Measurements from ENCODE around the gene MAP3K4. TPM values are rescaled to one million over a fixed set of nuclear protein-coding genes. Genes with fewer than 3 reads are reported as not detected.

MAP3K4 gene
- total RNA-seq, 1 donor from 2014 or later, result 26.5 TPM

- DNase-seq, result no peak
These were observed 52.8 kb downstream of the MAP3K4 start for GRCh38 chr6:161044335-161044734.

GRCh38 chr6:161048641-161049040 lies 57.1 kb downstream of the MAP3K4 start:
- DNase-seq, result no peak

- DNase-seq, result no peak
These were observed 58.7 kb downstream of the MAP3K4 start for GRCh38 chr6:161050134-161050765.

GRCh38 chr6:161053103-161053502 lies 61.5 kb downstream of the MAP3K4 start:
- no peak for DNase-seq

DNA sequence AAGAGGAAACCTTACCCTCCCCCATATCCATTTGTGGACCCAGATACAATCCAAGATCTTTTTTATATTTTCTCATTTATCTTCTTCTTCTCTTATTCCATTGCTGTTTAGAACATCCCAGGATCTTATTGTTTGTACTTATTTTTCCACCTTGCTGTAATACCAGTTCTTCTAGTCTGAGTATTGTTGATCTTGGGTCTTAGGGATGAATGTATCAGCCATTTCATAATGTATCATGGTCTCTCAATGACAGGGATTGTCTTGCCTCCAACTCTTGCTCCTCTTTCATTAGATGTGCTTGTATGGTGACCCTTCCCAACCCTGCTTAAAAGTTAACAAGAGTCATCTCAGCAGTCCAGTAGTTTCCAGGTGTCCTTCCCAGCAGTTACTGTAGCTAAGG lies 63.3 kb downstream of the MAP3K4 start:
- no peak for DNase-seq

DNA sequence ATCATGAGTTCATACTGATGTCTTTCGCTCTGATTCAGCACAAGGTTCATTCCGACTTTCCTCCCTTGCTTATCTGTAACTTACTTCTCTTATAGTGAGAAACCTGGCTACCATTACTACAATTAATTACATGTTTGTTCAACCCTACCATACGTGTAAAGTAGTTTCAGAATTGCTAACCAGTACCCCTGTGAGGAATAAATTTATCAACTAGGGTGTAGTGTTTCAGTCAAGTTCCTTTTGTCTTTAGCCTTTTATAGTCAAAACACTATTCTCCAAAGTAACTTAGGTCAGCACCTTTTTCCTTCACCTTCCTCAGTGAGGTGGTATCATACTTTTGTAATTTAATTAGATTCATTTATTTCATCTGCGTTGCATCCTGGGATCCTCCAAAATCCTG lies 64.9 kb downstream of the MAP3K4 start:
- DNase-seq, result no peak

DNA sequence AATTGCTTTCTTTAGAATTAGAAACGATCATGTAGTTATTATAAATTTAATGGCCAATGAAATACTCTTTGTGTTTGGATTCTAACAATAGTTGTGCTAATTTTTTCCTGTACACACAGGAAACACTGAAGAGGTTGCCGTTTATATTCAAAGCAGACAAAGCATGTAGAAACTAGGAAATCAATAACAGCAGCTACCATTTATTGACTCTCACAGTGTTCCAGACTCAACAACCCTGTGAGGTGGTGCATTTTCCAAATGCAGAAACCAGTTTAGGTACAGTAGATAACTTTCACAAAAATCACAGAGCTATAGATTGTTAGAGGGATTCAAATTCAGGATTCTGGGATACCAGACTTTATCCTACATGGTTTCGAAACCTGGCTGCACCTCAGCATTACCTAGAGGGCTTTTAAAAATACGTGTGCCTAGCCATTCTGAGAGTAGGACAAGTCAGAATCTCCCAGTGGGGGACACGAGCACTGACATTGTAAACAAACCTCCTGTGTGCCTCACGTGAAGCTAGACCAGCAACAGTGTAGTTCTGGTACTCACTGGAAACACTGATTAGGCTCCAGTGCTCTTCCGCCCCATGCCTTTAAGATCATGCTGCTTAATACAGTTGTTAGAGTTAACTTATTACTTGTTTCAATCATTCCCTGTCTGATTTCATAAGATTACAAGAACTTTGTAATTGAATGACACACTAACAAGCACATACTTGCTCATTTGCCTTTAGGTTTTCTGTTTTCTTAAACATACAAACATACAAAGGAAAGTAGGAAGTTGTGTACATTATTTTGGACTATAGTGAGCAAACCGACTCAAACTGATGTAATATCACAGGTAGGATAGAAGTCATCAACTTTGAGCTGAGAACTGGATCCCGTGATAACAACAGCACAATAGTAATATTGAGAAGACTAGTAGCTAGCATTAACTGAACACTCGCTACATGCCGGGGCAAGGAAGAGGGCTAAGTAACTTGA lies 65.8 kb downstream of the MAP3K4 start:
- DNase-seq, result peak; percentile 19

- DNase-seq, result no peak
These were observed 67.2 kb downstream of the MAP3K4 start for GRCh38 chr6:161058741-161059140.

DNA sequence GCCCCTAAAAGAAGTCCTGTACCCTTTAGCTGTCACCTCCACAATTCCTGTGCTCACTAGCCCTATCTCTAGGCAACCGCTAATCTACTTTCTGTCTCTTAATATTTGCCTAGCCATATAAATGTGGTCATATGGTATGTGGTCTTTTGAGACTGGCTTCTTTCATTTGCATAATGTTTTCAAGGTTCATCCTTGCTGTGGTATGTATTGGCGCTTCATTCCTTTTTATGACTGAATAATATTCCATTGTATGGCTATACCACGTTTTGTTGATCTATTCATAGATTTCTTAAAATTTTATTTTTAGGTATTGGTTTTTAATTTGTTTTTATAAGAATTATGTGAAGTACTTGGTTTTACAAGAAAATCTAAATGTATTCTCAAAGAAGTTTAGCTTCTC lies 70.0 kb downstream of the MAP3K4 start:
- no peak for DNase-seq

GRCh38 chr6:161064915-161065314 lies 73.3 kb downstream of the MAP3K4 start:
- DNase-seq, result no peak

DNA sequence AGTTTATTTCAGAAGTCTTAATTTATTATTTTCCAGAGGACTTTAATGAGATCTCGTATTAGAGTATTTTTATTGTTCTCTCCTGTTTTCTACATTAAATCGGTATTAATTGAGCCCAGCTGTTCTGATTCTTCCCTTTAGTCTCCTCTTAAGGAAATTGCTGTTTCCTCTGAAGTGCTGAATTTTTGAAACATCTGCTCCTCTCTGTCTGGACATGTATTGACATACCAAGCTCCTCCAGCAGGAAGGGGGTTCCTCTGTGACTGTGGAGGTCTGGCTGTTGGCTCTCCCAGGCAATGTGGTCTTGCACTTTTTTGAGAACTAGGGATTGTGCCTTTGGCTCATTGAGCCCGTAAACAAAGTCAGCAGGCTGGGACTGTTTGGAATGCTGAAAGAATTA lies 74.9 kb downstream of the MAP3K4 start:
- peak; percentile 32 for DNase-seq

- DNase-seq, result peak; percentile 39
These were observed 76.2 kb downstream of the MAP3K4 start for GRCh38 chr6:161067749-161068148.

GRCh38 chr6:161068321-161068741 lies 76.8 kb downstream of the MAP3K4 start:
- DNase-seq, result no peak

DNA sequence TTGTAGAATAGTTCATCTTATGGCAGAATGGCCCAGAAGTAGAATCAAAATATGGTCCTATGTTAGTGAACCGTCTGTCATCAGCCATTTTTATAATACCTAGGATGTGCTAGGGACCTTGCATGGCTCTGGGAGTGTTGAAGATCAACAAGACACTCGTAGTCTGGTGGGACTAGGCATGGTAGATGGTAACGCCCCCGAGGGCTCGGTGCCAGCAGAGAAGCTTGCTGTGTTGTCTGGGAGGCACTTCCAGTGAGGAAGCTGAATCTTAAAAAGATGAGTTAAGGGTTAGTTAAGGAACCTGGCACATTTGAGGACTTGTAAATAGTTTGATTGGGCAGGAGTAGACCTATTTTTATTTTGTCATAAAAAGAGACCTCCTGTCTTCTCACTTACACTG lies 82.4 kb downstream of the MAP3K4 start:
- DNase-seq, result no peak

GRCh38 chr6:161074496-161075121 lies 83.0 kb downstream of the MAP3K4 start:
- DNase-seq, result no peak

- DNase-seq, result no peak
These were observed 84.7 kb downstream of the MAP3K4 start for GRCh38 chr6:161076181-161076677.

DNA sequence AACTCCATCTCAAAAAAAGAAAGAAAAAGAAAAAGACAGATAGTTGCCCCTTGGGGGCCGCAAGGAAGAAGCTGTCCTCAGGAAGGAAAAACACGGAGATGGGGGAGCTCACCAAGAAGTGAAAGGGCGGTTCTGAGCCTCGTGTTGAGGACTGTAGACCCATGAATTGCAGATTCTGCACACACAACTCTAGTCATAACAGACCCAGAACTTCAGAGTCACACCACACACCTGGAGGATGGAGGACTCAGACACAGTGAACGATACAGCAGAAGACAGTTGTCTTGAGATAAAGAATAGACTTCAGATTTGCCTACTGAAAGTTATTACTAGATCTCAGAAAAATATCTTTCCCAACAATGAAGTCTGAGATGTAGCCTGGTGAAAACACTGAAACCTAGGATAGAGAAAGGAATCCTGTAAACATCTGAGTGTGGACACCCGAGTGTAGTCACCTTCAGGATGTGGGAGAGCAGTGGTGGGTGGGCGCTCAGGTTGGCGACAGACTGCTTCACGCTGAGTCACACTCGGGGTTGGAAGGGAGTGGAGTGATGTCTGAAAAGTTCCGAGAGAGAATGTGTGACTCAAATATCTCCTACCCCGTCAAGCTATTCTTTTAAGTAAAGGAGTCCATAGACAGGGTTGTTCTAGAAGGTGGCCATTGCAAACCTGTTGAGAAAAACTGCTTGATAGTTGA lies 88.1 kb downstream of the MAP3K4 start:
- DNase-seq, result no peak

DNA sequence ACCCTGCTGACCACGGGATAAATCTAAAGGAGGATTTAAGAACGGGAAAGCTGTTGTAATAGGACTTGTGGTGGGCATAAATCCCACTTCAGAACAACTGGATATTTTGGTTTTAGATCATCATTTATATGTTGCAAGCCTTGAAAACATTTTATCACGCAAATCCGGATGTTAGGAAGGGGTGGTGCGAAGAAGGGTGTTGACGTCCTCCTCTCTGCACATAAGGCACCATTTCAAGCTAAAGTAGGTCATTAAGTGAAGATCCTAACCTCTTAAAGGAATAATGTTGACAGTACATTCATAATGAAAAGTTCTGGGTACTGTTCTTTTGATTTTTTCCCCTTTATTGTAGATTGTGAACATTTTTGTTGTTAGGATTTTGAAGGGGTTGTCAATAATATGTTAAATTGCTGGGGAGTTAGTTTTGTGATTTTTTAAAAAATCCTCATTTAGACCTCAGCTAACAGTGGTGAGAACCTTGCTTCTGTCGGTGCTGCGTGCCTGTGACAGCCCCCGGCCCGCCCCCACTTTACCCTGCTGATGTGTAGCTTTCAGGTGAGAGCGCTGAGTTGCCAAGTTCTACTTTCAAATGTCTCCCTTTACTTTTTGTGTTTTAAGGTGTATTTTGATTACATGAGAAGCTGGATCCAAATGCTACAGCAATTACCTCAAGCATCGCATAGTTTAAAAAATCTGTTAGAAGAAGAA lies 88.8 kb downstream of the MAP3K4 start:
- DNase-seq, result no peak

DNA sequence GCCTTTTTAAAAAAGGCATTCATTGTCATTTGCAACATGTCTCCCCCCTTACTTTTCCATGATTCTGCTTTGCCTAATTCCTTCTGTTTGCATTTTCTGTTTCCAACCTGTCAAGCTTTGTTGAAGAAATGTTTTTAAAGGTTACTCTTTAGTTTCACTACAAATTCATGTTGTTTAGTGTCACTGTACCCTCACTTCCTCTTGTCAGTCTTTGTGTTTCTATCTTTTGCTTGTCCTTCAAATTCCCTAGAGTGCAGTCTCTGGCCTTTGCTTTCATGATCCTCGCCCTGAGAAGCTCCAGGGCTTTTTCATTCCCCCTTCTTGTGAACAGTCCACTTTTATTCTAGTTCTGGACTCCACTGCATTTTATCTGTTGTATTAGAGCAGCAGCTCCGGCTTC lies 90.6 kb downstream of the MAP3K4 start:
- DNase-seq, result no peak

- DNase-seq, result no peak
These were observed 93.7 kb downstream of the MAP3K4 start for GRCh38 chr6:161085246-161085645.

- peak; percentile 21 for DNase-seq
These were observed 97.2 kb downstream of the MAP3K4 start for GRCh38 chr6:161088676-161089328.
